ENCODE measurements around the gene OR2T6. TPM values are rescaled to one million over a fixed set of nuclear protein-coding genes. Genes with fewer than 3 reads are reported as not detected.
"Not testable (repeated sequence)": the region's sequence is repeated elsewhere in the genome, so short reads cannot be mapped to it uniquely, and the experiment has no call there.

Gene OR2T6, protein sequence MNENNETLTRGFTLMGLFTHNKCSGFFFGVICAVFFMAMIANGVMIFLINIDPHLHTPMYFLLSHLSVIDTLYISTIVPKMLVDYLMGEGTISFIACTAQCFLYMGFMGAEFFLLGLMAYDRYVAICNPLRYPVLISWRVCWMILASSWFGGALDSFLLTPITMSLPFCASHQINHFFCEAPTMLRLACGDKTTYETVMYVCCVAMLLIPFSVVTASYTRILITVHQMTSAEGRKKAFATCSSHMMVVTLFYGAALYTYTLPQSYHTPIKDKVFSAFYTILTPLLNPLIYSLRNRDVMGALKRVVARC
- polyA plus RNA-seq (ENCODE audit: insufficient read length), result not detected

DNA sequence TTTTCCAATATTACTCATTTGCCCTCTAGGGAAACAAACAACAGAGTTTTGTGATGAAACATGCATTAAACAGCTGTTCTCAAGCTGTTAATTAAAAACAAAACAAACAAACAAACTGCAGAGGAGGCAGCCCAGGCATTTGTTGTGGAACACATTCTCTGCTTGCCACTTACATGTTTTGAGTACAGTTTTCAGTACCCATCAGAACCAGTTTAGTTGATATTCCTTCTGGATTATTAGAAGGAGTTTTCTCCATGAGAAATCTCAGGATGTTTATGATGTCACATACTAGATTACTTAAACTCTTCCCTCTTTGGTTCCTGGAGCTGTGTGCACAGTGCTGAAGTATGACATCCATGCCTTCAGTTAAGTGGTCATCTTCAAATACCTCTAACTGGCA lies at the start of gene OR2T6:
OR2T6 (plus strand) TSS at position 301 of the 400 bp plus-strand sequence. CDS start 11,863 bp downstream, outside the sequence.
- no peak for DNase-seq

DNA sequence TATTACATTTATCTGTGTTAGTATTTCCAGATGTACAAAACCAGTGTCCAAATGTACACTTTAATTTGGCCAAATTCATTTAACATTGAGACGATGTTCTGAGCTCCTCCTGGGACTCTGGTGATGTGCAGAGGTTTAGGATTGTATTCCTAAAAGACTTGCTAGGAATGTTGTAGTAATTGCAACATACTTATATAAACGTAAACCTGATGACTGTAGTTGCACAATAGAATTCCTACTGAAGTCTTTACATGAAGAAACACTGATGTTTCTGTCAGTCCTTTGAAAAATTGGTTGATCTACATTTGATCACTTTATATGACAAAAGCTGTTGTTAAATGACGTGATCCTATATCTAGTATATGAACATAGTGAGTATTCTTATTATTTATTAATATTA lies 32.1 kb upstream of the OR2T6 start:
- DNase-seq, result no peak

DNA sequence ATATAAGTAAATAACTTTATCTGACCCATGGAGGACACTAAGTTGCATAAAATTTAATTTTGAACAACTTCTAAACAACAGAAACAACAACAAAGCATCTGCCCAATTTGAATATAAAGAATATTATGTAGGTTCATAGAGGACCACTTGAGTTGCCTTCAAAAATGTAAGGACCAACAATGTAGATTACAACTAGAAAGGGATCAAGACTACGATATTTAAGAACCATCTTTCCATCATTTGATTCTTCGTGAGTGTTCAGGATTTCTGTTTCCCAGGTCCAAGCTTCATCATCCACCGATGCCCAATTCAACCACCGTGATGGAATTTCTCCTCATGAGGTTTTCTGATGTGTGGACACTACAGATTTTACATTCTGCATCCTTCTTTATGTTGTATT lies 27.1 kb upstream of the OR2T6 start, which contains the start of gene OR14C36:
OR14C36 (plus strand) TSS at position 301 of the 400 bp plus-strand sequence; CDS start at position 301, 0 bp downstream.
- DNase-seq, result no peak

DNA sequence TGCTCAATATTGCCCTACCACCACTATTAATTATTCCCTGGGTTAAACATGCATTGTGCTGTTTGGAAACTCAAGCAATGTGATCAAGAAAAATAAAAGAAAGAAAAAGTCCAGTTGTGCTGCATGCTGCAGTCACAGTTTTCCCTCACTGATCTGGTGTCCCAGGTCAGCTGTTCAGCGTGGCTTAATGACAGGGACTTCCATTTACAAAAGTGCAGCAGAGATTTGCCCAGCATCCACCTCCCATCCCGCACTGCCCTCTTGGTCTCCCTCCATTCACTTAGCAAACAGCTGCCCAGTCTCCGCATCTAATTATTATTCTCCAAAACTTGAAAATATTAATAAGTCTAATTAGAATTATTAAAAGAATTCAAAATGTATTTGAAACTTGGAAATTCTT lies 16.1 kb upstream of the OR2T6 start:
- DNase-seq, result no peak

DNA sequence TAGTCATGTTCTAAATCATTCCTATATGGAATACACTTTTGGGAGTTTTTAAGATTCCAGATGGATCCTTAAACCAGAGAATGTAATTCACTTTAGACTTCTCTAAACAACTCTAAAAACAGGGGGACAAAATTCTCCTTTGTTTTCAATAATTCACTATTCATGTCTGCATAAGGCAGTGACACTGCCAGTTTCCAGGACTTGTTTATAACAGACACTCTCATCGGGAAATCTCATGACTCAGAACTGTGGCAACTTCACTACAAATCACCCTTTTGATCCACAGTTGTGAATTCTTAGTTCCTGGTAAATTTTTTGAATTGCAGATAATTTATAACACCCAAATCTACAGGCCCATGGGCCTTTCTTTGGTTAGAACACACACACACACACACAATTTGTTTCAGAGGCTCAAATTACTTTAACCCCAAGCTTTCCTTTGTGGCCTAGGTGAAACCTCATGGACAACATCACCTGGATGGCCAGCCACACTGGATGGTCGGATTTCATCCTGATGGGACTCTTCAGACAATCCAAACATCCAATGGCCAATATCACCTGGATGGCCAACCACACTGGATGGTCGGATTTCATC lies 14.3 kb upstream of the OR2T6 start, which contains the start of gene OR2T4:
OR2T4 (plus strand) TSS at position 545 of the 595 bp plus-strand sequence; CDS start at position 545, 0 bp downstream.
- no peak for DNase-seq

DNA sequence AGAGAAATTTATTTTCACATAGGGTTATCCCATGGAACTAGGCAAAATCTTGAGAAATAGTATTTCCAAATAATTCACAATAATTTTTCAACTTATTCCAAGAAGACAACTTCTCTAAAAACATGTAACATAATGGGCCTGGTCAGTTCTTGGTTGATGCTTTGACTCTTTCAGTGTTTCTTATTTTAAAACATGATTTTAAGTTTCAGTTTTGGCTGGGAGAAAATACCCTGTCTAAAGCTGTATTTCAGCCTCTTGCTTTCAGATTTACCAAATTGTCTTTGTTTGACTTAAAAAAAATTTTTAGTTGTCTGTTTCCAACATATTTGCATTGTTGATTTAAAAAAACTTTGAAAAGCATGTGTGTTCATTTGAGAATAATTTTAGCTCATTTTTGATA lies 8.9 kb upstream of the OR2T6 start:
- no peak for DNase-seq

DNA sequence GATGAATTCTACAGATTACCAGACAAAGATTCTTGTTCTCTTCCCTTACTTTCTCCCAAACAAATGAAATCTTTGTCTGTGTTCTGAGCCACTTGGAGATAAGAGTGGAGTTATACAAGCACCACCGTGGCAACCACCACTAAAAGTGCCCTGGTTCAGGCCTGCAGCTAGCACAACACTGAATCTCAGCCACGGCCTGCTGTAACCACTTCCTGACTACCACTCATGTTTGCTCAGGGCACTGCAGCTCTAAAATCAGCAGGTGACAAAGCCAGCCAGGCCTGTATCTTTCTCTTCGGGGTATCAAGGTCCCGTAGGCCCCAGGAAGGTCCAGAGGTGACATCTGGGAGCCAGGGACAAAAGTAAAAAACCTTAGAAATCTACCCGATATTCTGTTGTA lies 3.2 kb upstream of the OR2T6 start:
- DNase-seq, result no peak

DNA sequence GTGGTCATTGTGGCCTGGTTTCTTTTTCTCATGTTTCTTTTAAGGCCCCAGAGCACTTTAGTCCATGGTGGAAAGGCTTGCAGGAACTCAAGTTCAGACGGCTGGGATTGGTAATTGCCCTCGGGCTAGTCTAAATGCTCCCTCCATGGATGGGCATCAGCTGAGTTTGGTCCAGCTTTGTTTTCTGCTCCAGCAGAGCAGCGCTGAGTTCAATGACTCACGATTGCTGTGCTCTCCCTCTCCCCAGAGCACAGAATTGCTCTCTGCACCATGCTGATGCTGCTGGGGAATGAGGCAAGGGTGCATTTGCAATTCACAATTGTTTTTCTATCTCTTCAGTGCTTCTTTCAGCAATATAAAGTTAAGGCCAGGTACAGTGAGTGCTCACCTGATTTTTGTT lies 1.8 kb upstream of the OR2T6 start:
- DNase-seq, result no peak

DNA sequence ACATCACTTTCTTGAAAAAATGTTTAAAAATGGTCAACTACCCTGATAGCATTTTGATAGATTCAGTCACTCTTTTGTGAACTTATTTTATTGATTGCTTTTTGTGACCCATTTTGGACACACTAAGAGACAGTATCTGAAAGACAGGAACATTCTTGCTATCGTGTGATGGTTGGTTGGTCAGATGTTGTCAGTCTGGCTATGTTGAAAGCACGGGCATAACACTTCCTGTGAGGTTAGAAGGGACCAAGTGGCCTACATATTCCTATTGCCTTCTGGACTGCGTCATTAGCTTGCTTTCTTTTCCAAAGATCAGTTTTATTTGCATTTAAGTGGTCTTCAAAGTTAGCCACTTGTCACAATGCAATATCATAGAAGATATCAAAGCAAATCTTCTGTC lies 1.4 kb downstream of the OR2T6 start:
- no peak for DNase-seq

DNA sequence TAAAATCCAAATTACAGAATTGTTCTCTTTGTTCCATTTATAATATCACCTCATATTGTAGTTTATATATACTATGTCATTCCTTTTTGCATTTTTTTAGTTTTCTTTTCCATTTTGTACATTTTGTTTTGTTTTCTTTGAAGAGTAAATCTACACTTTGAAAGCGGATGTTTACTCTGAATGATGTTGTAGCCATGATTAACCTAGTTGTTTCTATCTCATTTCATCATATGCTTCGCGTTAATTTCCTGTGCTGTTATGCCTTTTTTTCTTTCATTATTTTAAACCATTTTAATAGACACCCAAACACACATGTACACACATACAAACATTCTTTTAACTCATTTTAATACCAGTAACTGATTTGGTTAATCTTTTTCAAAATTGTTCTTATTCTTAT lies 5.3 kb downstream of the OR2T6 start:
- DNase-seq, result no peak

DNA sequence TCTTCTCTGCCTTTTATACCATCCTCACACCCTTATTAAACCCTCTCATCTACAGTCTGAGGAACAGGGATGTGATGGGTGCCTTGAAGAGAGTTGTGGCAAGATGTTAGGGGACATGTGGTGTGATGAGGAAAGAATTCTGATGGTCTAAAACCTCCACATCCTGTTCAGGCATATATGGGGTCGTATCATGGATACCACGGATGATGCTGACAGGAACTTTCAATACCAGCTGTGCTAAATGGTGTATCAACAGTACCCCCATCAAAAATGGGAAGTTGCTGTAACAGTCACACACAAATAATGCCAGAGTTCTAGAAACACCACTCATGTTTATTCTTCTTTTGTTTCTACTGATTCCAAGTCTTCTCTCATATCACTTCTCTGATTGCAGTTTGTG lies 12.9 kb downstream of the OR2T6 start:
- DNase-seq, result no peak

DNA sequence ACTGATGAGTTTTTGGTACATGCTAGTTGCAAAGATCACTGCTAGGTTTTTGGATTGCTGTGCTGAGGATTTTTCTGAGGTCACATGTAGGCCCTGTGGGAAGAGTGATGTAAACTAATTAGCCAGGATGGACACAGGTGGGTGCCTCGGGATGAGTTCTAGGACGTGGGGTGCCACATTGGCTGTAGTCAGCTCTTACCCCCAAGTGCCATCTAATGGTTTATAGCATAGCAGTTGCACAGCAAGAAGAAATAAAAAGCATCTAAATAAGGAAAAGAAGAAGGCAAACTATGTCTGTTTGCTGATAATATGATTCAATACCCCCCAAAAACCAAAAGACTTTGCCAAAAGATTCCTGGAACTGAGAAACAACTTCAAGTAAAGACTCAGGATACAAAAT lies 17.5 kb downstream of the OR2T6 start:
- DNase-seq, result no peak

DNA sequence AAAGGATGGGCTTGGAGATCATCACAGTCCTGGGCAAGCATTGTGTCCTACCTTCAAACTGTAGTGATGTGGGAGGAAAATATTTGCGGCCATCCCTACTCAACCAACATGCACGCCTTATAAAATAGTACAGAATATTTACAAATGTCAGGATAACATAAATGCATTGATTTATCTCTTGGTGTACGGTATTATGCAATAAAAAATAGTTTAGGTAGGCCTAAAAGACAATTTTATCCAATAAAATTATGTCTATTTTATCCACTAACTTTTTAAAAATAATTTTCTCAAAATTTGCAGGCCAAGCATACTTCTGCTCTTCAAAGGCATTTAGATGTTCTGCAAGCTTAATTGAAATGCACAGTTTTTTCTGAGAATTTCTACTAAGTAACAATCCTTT lies 27.2 kb downstream of the OR2T6 start, which contains the start of gene OR2T1:
OR2T1 (plus strand) TSS at position 301 of the 400 bp plus-strand sequence. CDS start 3,100 bp downstream, outside the sequence.
- no peak for DNase-seq

DNA sequence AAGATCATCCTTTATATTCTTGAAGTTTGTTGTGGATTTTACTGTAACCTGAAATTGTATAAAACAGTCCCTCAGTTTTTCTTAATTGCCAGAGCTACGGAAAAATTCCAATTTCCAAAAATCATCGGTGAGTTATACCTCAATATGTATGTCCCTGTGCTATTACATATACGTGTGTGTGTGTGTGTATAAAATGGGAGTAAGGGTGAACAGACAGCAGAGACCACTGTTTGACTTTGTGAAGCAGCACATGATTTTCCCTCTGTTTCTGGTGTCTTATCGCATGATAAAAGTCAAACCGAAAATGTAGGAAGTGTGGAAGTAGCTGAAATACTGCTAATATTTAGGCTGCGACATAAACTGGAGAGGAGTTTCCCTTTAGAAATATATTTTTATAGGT lies 28.5 kb downstream of the OR2T6 start:
- DNase-seq, result peak; percentile 3

DNA sequence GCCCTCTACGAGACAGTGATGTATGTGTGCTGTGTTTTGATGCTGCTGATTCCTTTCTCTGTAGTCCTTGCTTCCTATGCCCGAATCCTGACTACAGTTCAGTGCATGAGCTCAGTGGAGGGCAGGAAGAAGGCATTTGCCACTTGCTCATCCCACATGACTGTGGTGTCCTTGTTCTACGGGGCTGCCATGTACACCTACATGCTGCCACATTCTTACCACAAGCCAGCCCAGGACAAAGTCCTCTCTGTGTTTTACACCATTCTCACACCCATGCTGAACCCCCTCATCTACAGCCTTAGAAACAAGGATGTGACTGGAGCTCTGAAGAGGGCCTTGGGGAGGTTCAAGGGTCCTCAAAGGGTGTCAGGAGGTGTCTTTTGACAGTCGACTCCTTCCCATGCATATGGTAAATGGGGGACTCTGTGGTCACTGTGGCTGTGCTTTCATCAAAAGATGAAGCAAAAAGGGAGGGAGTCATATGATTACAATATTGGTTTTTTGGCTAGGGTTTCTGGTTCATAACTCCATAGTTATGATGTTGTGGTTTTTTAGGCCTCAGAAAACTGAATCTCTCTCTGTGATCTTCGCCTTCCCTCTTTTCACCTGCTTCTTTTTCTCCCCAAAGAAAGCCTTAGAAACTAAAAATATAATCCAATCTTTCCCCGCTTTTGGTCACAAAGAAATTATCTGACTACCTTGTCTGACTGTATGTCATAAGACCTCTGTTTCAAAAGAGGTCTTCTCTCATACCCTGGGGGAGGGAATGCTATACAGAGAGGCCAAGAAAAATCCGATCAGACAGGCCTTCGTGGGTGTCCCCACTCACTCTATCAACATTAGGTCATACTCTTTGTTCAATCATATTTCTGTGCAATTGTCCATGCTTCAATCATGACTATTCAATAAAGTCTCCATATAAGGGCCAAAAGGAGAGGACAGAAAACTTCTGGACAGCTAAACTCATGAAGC lies 31.5 kb downstream of the OR2T6 start:
- DNase-seq, result no peak

DNA sequence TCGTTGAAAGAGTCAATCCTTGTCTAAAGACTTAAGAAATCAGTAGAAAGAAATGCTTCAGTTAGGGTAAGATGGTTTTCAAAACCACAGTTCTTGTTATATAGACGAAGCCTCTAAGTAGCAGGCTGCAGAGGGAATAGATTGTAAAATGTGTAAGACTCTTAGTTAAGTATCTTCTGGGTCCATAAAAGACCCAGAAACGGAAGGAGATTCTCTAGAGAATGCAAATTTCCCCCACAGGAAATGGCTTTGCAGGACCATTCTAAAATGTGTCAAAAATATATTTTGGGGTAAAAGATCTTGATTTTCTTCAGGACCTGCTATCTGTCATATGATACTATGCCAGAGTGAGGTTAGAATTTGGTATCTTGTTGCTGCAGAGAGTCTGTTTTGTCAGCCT lies 40.7 kb downstream of the OR2T6 start:
- no peak for DNase-seq

DNA sequence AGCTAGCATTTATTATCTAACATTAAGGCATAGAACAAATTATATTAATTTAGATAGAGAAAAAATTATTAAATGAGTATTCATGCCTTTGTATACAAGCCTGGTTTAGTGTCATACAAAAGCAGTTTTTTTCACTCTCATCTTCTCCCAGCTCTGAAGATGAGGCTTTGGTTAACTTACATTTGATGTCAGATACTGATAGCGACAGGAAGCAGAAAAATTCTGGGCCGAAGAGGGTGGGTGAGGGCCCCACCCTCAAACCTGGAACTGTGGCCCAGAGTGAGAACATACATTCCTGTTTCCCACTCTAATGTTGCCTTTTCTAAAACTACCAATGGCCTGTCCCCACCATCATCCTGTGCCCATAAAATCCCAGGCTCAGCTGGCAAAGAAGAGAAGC lies 42.3 kb downstream of the OR2T6 start:
- no peak for DNase-seq

DNA sequence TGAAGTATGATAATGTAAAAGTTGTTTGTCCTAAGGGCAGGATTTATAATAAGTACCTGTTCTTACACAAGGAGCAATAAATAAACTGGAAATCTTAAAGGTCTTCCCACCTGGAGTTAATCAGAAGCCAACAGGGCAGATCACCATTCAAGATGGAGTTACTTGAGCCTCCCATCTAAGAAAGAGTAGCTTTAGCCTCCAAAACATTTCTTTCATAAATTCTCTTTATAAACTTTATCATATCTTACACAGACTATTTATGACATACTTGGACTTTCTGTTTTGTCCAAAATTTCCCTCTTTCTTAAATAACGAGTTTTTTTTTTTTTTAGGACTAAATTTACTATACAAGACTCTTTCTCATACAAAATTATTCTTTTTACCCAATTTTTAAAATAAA lies 45.8 kb downstream of the OR2T6 start:
- no peak for DNase-seq

DNA sequence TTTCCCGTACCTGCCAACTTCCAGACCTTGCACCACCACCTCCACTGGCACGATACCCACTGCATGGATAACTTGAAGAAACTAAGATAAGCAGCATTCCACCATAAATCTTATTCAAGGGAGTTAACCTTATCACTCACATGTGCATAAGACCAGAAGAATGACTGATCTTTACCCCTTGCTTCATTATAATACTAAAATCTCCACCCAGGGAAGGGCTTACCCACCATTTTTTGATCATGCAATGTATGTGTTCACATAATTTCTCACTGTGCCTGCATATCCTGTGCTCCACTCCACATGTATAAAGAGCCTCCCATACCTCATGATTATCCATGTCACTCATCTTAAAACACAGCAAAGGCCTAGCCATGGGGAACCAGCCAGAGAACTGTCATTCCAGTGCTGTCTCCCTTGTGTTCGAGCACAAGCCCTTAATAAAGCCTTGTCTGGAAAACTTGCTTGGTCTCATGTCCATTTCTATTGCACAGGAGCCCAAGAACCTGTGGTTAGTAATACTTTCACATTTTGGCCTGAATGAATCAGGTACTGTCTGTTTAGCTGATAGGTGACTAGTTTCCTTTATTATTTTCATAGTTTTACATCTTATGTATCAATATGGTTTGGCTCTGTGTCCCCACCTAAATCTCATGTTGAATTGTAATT lies 52.1 kb downstream of the OR2T6 start:
- not testable (repeated sequence) for DNase-seq

DNA sequence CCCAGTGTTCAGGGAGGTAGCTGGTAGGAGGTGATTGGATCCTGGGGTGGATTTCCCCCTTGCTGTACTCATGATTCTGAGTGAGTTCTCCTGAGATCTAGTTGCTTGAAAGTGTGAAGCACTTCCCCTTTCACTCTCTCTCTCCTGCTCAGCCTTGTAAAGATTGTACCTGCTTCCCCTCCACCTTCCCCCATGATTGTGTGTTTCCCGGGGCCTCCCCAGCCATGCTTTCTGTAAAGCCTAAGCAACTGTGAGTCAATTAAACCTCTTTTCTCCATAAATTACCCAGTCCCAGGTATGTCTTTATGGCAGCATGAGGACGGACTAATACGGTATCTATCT lies 52.6 kb downstream of the OR2T6 start:
- not testable (repeated sequence) for DNase-seq

DNA sequence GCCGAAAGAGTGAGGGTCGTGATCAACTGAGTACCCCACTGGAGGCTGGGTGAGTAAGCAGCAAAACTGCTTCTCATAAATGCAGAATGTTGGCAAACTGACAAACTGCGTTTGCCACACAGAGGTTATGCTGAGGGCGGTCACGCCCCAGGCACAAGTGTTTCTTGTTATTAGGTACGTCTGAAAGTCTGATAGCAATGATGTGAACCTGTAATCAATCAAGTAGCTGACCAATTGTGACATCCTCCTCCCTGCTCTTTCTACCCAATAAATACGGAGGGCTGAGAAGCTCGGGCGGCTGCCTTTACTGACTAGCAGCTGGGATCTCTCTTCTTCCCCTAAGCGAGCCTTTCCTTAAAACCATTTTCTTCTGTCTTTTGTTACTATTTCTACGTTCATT lies 56.1 kb downstream of the OR2T6 start:
- DNase-seq, result not testable (repeated sequence)

DNA sequence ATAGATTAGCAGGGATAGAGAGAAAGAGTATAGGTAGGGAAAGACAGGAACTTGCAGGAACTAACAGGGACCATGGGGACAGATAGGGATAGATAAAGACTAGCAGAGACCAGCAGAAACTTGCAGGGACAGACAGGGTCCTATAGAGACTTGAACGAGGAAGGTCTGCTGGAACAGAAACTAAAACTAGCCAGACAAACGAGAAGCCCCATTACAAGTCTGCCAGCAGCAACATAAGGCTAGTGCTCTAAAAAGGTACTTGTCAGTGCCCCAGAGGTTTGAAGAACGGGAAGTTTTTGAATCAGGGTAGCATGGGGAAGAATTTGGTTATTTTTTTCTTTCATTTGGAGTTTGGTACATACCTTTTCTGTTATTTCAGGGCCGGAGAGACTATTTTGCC lies 56.7 kb downstream of the OR2T6 start:
- not testable (repeated sequence) for DNase-seq
